A549 (cell line): ENCODE data around the gene PIP5KL1. TPM values are rescaled to one million over a fixed set of nuclear protein-coding genes. Genes with fewer than 3 reads are reported as not detected.

ENCODE experiments used
- ATAC-seq, 2 experiments: fragments of 200-7000 bp in 1 of 2; fragments of >200 bp in 1 of 2; cut with Nextera tagmentation in 1 of 2; cut with Tn5 transposase in 1 of 2; 3 replicates each; pipeline versions ENCODE4 v1.8.0 to v1.9.1; 2018 to 2020; ENCODE audit warnings: mild to moderate bottlenecking in 1 of 2, moderate library complexity in 1 of 2
- CTCF ChIA-PET: fragments of 300-600 bp; sonication (Branson Sonifier 250); formaldehyde crosslinking; extraction: SDS; loops from one replicate; lab custom pipeline; 2021; ENCODE audit warnings: antibody characterized with exemption, inconsistent platforms; lab: Yijun Ruan, JAX
- POLR2A ChIA-PET: fragments of 350-600 bp; formaldehyde crosslinking; extraction: SDS; loops from one replicate; lab custom pipeline; 2021; ENCODE audit warnings: antibody characterized with exemption, inconsistent platforms; lab: Yijun Ruan, JAX
- DNase-seq, 2 experiments: peaks; one replicate each; pipeline versions ENCODE4 v3.0.0 to v3.0.0-alpha.2; 2011 to 2016; ENCODE audit warnings: low read depth in 1 of 2, low spot score in 1 of 2
- FAIRE-seq: peaks from 2 replicates; lab custom pipeline; 2011; peaks lifted over from hg19 to GRCh38; lab: Jason Lieb, UNC
- H3K27ac ChIP-seq, 2 experiments: fragments of >200 bp; sonication (Bioruptor Twin); formaldehyde crosslinking; 3 replicates each; pipeline ENCODE4 v1.5.1; 2016 to 2017
- H3K4me1 ChIP-seq: fragments of >200 bp; sonication (Bioruptor Twin); formaldehyde crosslinking; 3 replicates; pipeline ENCODE4 v1.6.1; 2016
- H3K4me2 ChIP-seq: fragments of >200 bp; sonication (Bioruptor Twin); formaldehyde crosslinking; 3 replicates; pipeline ENCODE4 v1.6.1; 2016
- H3K4me3 ChIP-seq: fragments of >200 bp; sonication (Bioruptor Twin); formaldehyde crosslinking; 3 replicates; pipeline ENCODE4 v1.5.1; 2016
- H3K9me3 ChIP-seq: fragments of >200 bp; sonication (Bioruptor Twin); formaldehyde crosslinking; 3 replicates; pipeline ENCODE4 v1.6.1; 2016
- FOXS1 ChIP-seq: fragments of 250-450 bp; sonication (Bioruptor Pico); IDR thresholded peaks from 2 replicates; pipeline ENCODE4 v1.5.0; 2020; ENCODE audit warnings: mild to moderate bottlenecking, moderate library complexity
- HDAC2 ChIP-seq: fragments of 200-600 bp; sonication (generic); IDR thresholded peaks from 2 replicates; pipeline ENCODE4 v1.6.1; 2016
- HOXB5 ChIP-seq: fragments of 250-450 bp; sonication (Bioruptor Pico); IDR thresholded peaks from 2 replicates; pipeline ENCODE4 v1.5.0; 2020; ENCODE audit warnings: mild to moderate bottlenecking, moderate library complexity
- KDM5A ChIP-seq: fragments of 200-600 bp; sonication (generic); IDR thresholded peaks from 2 replicates; pipeline ENCODE4 v1.6.1; 2016; ENCODE audit warnings: antibody characterized with exemption, mild to moderate bottlenecking
- MAFK ChIP-seq: fragments of 450-650 bp; IDR thresholded peaks from 2 replicates; pipeline ENCODE4 v1.6.1; 2014; ENCODE audit not compliant: partially characterized antibody
- POLR2A ChIP-seq: IDR thresholded peaks from 2 replicates; pipeline ENCODE4 v1.6.1; 2012; ENCODE audit warnings: mild to moderate bottlenecking, low read length
- RCOR1 ChIP-seq: fragments of 150-350 bp; IDR thresholded peaks from 2 replicates; pipeline ENCODE4 v1.6.1; 2014; ENCODE audit warnings: antibody characterized with exemption, low read length, low read depth
- SMC3 ChIP-seq: fragments of >200 bp; sonication (Bioruptor Twin); formaldehyde crosslinking; IDR thresholded peaks from 3 replicates; pipeline ENCODE4 v1.6.1; 2018; ENCODE audit warnings: inconsistent platforms
- TFCP2L1 ChIP-seq: fragments of 250-450 bp; sonication (Bioruptor Pico); IDR thresholded peaks from 2 replicates; pipeline ENCODE4 v1.5.0; 2021; ENCODE audit warnings: mild to moderate bottlenecking
- ZC3H11A ChIP-seq: fragments of 450-650 bp; IDR thresholded peaks from 2 replicates; pipeline ENCODE4 v1.6.1; 2014; ENCODE audit warnings: antibody characterized with exemption, mild to moderate bottlenecking
- ZFP36 ChIP-seq: fragments of 450-650 bp; IDR thresholded peaks from 2 replicates; pipeline ENCODE4 v1.6.1; 2014; ENCODE audit warnings: borderline replicate concordance; ENCODE audit not compliant: partially characterized antibody
- ZNF302 ChIP-seq: fragments of 250-450 bp; sonication (Bioruptor Pico); IDR thresholded peaks from 2 replicates; pipeline ENCODE4 v1.9.0; 2021; ENCODE audit warnings: inconsistent platforms, mild to moderate bottlenecking, moderate library complexity
- WGBS: methylation state at CpG from one replicate; pipeline ENCODE4 v1.1.6; 2017; ENCODE audit errors: missing lambda C conversion rate; 5-methylcytosine and 5-hydroxymethylcytosine counted together
- polyA plus RNA-seq, 4 experiments: library from polyadenylated mRNA; depleted of rRNA in 3 of 4; stranded (reverse); fragments of >200 nt; fragmentation: RNase III in 1 of 4; extraction: RNeasy Plus Mini Kit Qiagen cat#74134 plus additional on column Dnase treatment in 1 of 4; gene quantifications; 2 replicates in 3 of 4; 3 replicates in 1 of 4; pipeline ENCODE4 v1.2.3, GENCODE V29; 2011 to 2017
- TF ChIP-seq, protein P1 (sequence below): fragments of 450-650 bp; IDR thresholded peaks from 2 replicates; pipeline ENCODE4 v1.6.1; 2014; ENCODE audit warnings: antibody characterized with exemption
- TF ChIP-seq, protein P2 (sequence below): fragments of 200-600 bp; sonication (generic); IDR thresholded peaks from 2 replicates; pipeline ENCODE4 v1.6.1; 2016; ENCODE audit warnings: antibody characterized with exemption, mild to moderate bottlenecking, moderate library complexity
- TF ChIP-seq, protein P3 (sequence below): IDR thresholded peaks from 2 replicates; pipeline ENCODE4 v1.6.1; 2012

The PIP5KL1 gene
- polyA plus RNA-seq, 2 of the 4 experiments (the other 2 are of a cell fraction), result 2.4 to 2.5 TPM

DNA sequence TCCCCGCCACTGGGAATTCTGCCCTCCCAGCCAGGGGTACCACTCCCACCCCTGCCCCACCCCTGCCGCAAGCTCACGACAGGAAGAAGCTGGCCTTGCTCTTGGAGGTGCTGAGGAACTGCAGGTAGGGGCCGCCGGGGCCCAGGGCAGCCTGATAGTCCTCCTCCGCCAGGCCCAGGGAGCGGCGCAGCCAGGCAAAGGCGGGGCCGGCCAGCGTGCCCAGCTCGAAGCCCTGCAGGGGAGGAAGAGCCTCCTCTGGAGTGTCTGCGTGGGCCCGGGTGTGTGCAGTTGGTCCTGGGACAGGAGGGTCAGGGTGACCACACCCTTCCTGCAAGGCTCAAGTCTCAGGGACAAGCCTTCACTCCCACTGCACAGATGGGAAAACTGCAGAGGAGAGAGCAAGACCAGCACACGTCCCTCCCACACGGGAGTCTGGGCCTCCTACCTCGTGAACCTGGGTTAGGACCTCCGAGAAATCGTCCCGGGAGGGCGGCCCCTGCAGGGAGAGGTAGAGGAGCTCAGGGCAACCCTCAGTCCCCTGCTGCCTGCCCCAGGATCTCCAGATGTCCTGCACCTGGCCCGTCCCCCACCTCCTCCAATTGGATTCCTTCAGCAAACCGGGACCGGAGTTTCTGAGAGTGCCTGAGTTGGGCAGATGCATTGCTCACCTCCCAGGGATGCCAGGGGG is 2.4 kb downstream of the PIP5KL1 start:
- TF ChIP-seq MAFK (no peak), HOXB5 (CRISPR knock-in tag) (no peak), FOXS1 (CRISPR knock-in tag) (no peak), ZC3H11A (no peak), TFCP2L1 (CRISPR knock-in tag) (no peak), SMC3 (no peak)
- TF ChIP-seq, protein P1, sequence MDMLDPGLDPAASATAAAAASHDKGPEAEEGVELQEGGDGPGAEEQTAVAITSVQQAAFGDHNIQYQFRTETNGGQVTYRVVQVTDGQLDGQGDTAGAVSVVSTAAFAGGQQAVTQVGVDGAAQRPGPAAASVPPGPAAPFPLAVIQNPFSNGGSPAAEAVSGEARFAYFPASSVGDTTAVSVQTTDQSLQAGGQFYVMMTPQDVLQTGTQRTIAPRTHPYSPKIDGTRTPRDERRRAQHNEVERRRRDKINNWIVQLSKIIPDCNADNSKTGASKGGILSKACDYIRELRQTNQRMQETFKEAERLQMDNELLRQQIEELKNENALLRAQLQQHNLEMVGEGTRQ, result no peak
- TF ChIP-seq, protein P2, sequence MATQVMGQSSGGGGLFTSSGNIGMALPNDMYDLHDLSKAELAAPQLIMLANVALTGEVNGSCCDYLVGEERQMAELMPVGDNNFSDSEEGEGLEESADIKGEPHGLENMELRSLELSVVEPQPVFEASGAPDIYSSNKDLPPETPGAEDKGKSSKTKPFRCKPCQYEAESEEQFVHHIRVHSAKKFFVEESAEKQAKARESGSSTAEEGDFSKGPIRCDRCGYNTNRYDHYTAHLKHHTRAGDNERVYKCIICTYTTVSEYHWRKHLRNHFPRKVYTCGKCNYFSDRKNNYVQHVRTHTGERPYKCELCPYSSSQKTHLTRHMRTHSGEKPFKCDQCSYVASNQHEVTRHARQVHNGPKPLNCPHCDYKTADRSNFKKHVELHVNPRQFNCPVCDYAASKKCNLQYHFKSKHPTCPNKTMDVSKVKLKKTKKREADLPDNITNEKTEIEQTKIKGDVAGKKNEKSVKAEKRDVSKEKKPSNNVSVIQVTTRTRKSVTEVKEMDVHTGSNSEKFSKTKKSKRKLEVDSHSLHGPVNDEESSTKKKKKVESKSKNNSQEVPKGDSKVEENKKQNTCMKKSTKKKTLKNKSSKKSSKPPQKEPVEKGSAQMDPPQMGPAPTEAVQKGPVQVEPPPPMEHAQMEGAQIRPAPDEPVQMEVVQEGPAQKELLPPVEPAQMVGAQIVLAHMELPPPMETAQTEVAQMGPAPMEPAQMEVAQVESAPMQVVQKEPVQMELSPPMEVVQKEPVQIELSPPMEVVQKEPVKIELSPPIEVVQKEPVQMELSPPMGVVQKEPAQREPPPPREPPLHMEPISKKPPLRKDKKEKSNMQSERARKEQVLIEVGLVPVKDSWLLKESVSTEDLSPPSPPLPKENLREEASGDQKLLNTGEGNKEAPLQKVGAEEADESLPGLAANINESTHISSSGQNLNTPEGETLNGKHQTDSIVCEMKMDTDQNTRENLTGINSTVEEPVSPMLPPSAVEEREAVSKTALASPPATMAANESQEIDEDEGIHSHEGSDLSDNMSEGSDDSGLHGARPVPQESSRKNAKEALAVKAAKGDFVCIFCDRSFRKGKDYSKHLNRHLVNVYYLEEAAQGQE, result no peak
- TF ChIP-seq, protein P3, sequence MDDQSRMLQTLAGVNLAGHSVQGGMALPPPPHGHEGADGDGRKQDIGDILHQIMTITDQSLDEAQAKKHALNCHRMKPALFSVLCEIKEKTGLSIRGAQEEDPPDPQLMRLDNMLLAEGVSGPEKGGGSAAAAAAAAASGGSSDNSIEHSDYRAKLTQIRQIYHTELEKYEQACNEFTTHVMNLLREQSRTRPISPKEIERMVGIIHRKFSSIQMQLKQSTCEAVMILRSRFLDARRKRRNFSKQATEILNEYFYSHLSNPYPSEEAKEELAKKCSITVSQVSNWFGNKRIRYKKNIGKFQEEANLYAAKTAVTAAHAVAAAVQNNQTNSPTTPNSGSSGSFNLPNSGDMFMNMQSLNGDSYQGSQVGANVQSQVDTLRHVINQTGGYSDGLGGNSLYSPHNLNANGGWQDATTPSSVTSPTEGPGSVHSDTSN, result no peak
- ChIA-PET CTCF (interaction anchor here (0.6 to 3.4 kb wide), 4 partner anchors 15 to 190 kb away, joined by 3 to 26 read pairs (median 8); no protein-coding TSS in a partner anchor), POLR2A (interaction anchor here (1.0 kb wide), 1 partner anchor 11 kb away, joined by 5 read pairs; the partner anchor contains the start of gene ST6GALNAC4)
- H3K4me3 ChIP-seq, result no peak overlapping the region
- ATAC-seq (no peak), FAIRE-seq (no peak), DNase-seq (no peak)
- peak overlapping the region; percentile 33; the same call in 2 of the 3 replicates for H3K4me2 ChIP-seq
- H3K27ac ChIP-seq, result peak overlapping the region; percentile 18 to 83; a peak in 5 of 6 replicates
- H3K9me3 ChIP-seq, result no peaks in the 10 kb centered on the region
- WGBS, result 63% methylated on average over 15 of the region's 24 CpGs
- peaks cover 53% of the 10 kb centered on the region for H3K4me1 ChIP-seq

DNA sequence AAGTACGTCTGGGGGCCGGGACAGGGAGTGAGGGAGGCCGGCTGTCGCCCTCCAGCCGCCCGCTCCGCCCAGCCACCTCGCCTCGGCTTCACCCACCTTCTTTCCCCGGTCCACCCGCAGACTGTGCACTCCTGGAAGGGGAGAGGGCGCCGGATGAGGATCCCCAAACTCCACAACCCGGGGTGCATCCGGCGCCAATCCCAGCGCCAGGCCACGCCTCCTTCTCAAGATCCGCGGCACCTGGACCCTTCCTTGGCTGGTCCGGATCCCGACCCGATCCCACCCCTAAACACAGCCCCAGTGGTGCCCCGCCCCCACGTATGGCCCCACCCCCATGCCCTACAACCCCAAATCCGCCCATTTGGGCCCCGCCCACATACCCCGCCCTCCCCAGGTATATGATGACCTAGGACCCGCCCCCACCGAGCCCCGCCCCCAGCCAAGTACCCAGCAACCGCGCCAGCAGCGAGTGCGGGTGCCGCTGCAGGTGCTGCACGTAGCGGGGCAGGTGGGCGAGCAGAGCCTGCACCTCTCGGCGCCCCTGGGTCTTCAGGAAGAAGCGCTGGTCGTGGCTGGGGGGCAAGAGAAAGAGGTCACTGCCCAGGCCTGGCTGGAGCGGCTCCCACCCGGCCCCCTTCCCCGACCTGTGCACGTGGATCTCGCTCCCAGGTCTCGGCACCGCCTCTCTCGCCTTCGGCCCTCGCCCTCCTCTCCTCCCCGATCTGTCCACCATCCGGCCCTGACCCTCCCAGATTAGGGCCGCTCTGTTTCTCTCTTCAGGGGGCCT is 3.2 kb downstream of the PIP5KL1 start:
- DNase-seq (no peak), FAIRE-seq (no peak), ATAC-seq (no peak)
- Histone ChIP-seq H3K27ac (peak overlapping the region in 1 of 2 experiments; percentile 83; a peak in 4 of 6 replicates), H3K4me2 (0 out of 3 replicates have a peak overlapping the region, but pooled peaks have one; percentile 33), H3K9me3 (no peaks in the 10 kb centered on the region), H3K4me1 (peaks cover 47% of the 10 kb centered on the region), H3K4me3 (no peak overlapping the region)
- POLR2A ChIA-PET, result interaction anchor here (1.0 kb wide), 1 partner anchor 11 kb away, joined by 5 read pairs; the partner anchor contains the start of gene ST6GALNAC4
- WGBS, result 89% methylated on average over 39 of the region's 56 CpGs
- TF ChIP-seq HDAC2 (no peak), KDM5A (no peak)
- CTCF ChIA-PET, result interaction anchor here (1.2 to 3.4 kb wide), 3 partner anchors 16 to 193 kb away, joined by 4 to 26 read pairs (median 4); partner anchors contain the start of gene TOR2A

DNA sequence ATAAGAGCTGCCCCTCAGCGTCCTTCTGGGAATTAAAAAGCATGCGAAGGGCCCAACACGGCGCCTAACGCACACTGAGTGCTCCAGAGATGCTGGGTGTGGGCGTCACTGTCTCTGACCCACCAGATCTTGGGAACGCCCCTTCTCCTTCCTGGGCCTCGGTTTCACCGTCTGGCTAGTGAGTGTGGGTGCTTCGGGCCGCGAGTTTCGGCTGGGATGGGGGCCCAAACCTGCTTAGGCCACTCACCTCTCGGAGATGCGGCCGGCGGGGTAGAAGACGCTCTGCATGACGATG is 3.7 kb downstream of the PIP5KL1 start:
- Histone ChIP-seq H3K4me1 (peaks cover 45% of the 10 kb centered on the region), H3K4me3 (no peak overlapping the region), H3K27ac (no peak overlapping the region), H3K4me2 (no peak overlapping the region), H3K9me3 (no peaks in the 10 kb centered on the region)
- DNase-seq (no peak), FAIRE-seq (no peak), ATAC-seq (no peak)
- CTCF ChIA-PET, result interaction anchor here (1.1 to 1.5 kb wide), 2 partner anchors 17 to 192 kb away, joined by 4 read pairs; partner anchors contain the start of gene TOR2A
- no peak for TF ChIP-seq ZNF302 (CRISPR knock-in tag)
- TF ChIP-seq RCOR1, result no peak
- TF ChIP-seq ZFP36, result no peak
- TF ChIP-seq POLR2A, result no peak
- 94% methylated on average over 19 of the region's 19 CpGs for WGBS
- POLR2A ChIA-PET, result no interaction called here
